ENCODE results near the gene ATF2. TPM values are rescaled to one million over a fixed set of nuclear protein-coding genes. Genes with fewer than 3 reads are reported as not detected.

The ATF2 gene
- total and polyA plus RNA-seq, 9 of the 15 experiments (the other 6 are each of a cell fraction or from before 2014, with no cell fraction given), result 24.2 to 111 (median 45.9) TPM

DNA sequence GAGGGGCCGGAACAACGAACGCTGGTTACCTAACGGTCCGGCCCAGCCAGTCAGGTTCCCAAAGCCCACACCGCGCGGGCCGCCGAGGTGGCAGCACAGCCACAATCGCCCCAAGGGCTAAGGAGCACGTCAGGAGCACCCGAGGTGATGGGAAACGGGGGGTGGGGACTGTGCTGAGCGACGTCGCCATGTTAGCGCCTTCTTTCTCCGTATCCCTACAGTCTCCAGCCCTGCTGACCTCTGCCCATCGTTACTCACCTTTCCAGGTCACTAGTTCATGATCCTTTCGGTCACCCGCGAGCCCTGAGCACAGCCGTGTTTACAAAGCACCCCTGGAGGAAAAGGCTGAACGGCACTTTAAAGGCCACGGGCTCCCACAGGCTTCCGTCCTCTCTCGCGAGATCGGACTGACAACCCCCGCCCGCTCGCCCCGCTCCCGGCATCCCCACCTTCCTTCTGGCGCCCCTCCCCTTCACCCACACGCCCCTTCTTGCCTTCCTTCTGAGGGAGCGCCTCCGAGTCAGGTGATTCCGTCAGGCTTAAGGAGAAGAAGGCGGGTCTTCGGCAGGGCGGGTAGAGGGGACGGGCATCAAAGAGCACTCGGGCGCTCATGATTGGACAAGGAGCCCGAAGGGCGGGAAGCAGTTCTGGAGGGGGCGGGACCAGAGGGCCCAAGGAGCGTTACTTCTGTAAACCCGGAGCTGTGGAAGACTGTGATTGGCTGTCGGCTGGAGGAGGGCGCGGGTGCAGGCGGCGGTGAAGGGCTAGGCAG is at the start of gene ATF2 (continued):
- TF ChIP-seq, protein P1, sequence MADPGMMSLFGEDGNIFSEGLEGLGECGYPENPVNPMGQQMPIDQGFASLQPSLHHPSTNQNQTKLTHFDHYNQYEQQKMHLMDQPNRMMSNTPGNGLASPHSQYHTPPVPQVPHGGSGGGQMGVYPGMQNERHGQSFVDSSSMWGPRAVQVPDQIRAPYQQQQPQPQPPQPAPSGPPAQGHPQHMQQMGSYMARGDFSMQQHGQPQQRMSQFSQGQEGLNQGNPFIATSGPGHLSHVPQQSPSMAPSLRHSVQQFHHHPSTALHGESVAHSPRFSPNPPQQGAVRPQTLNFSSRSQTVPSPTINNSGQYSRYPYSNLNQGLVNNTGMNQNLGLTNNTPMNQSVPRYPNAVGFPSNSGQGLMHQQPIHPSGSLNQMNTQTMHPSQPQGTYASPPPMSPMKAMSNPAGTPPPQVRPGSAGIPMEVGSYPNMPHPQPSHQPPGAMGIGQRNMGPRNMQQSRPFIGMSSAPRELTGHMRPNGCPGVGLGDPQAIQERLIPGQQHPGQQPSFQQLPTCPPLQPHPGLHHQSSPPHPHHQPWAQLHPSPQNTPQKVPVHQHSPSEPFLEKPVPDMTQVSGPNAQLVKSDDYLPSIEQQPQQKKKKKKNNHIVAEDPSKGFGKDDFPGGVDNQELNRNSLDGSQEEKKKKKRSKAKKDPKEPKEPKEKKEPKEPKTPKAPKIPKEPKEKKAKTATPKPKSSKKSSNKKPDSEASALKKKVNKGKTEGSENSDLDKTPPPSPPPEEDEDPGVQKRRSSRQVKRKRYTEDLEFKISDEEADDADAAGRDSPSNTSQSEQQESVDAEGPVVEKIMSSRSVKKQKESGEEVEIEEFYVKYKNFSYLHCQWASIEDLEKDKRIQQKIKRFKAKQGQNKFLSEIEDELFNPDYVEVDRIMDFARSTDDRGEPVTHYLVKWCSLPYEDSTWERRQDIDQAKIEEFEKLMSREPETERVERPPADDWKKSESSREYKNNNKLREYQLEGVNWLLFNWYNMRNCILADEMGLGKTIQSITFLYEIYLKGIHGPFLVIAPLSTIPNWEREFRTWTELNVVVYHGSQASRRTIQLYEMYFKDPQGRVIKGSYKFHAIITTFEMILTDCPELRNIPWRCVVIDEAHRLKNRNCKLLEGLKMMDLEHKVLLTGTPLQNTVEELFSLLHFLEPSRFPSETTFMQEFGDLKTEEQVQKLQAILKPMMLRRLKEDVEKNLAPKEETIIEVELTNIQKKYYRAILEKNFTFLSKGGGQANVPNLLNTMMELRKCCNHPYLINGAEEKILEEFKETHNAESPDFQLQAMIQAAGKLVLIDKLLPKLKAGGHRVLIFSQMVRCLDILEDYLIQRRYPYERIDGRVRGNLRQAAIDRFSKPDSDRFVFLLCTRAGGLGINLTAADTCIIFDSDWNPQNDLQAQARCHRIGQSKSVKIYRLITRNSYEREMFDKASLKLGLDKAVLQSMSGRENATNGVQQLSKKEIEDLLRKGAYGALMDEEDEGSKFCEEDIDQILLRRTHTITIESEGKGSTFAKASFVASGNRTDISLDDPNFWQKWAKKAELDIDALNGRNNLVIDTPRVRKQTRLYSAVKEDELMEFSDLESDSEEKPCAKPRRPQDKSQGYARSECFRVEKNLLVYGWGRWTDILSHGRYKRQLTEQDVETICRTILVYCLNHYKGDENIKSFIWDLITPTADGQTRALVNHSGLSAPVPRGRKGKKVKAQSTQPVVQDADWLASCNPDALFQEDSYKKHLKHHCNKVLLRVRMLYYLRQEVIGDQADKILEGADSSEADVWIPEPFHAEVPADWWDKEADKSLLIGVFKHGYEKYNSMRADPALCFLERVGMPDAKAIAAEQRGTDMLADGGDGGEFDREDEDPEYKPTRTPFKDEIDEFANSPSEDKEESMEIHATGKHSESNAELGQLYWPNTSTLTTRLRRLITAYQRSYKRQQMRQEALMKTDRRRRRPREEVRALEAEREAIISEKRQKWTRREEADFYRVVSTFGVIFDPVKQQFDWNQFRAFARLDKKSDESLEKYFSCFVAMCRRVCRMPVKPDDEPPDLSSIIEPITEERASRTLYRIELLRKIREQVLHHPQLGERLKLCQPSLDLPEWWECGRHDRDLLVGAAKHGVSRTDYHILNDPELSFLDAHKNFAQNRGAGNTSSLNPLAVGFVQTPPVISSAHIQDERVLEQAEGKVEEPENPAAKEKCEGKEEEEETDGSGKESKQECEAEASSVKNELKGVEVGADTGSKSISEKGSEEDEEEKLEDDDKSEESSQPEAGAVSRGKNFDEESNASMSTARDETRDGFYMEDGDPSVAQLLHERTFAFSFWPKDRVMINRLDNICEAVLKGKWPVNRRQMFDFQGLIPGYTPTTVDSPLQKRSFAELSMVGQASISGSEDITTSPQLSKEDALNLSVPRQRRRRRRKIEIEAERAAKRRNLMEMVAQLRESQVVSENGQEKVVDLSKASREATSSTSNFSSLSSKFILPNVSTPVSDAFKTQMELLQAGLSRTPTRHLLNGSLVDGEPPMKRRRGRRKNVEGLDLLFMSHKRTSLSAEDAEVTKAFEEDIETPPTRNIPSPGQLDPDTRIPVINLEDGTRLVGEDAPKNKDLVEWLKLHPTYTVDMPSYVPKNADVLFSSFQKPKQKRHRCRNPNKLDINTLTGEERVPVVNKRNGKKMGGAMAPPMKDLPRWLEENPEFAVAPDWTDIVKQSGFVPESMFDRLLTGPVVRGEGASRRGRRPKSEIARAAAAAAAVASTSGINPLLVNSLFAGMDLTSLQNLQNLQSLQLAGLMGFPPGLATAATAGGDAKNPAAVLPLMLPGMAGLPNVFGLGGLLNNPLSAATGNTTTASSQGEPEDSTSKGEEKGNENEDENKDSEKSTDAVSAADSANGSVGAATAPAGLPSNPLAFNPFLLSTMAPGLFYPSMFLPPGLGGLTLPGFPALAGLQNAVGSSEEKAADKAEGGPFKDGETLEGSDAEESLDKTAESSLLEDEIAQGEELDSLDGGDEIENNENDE (IDR thresholded peaks at IDR 0.05; ENCODE audit: low read depth, low read length), result no peak
- TF ChIP-seq NCOA1 (IDR thresholded peaks at IDR 0.05; ENCODE audit: low read depth) (0 out of 2 replicates have a peak, but pooled peaks have one; percentile 58), CBX3 (IDR thresholded peaks at IDR 0.05; ENCODE audit: borderline replicate concordance in 1 of 2, low read length in 2 of 2) (0 out of 3 replicates have a peak, but pooled peaks of 1 of the 2 experiments have one; percentile 9), ZNF785 (CRISPR knock-in tag; IDR thresholded peaks at IDR 0.05) (no peak)
- TF ChIP-seq, protein P2, sequence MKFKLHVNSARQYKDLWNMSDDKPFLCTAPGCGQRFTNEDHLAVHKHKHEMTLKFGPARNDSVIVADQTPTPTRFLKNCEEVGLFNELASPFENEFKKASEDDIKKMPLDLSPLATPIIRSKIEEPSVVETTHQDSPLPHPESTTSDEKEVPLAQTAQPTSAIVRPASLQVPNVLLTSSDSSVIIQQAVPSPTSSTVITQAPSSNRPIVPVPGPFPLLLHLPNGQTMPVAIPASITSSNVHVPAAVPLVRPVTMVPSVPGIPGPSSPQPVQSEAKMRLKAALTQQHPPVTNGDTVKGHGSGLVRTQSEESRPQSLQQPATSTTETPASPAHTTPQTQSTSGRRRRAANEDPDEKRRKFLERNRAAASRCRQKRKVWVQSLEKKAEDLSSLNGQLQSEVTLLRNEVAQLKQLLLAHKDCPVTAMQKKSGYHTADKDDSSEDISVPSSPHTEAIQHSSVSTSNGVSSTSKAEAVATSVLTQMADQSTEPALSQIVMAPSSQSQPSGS (CRISPR knock-in tag; IDR thresholded peaks at IDR 0.05), result no peak
